ENCODE data around the gene MFAP4. TPM values are rescaled to one million over a fixed set of nuclear protein-coding genes. Genes with fewer than 3 reads are reported as not detected.

The MFAP4 gene
- total RNA-seq, result not detected

- DNase-seq, result no peak
Observed at GRCh38 chr17:19386974-19387920, at the start of gene MFAP4. Gene MFAP4, minus strand, starts transcription at chr17:19387190. Its CDS starts 35 bp downstream, at chr17:19387155.

GRCh38 chr17:19433727-19434340, 46.8 kb upstream of the MFAP4 start:
- DNase-seq, result no peak

- no peak for DNase-seq
Observed at GRCh38 chr17:19433255-19433654, 46.3 kb upstream of the MFAP4 start.

- DNase-seq, result no peak
Observed at GRCh38 chr17:19431691-19432090, 44.7 kb upstream of the MFAP4 start.

- DNase-seq, result no peak
Observed at GRCh38 chr17:19426631-19427030, 39.6 kb upstream of the MFAP4 start.

- DNase-seq, result no peak
Observed at GRCh38 chr17:19424934-19425868, 38.2 kb upstream of the MFAP4 start.

- DNase-seq, result no peak
Observed at GRCh38 chr17:19421926-19422325, 34.9 kb upstream of the MFAP4 start.

- DNase-seq, result no peak
Observed at GRCh38 chr17:19421219-19421618, 34.2 kb upstream of the MFAP4 start.

- no peak for DNase-seq
Observed at GRCh38 chr17:19418251-19418992, 31.4 kb upstream of the MFAP4 start.

GRCh38 chr17:19417611-19418010, 30.6 kb upstream of the MFAP4 start:
- no peak for DNase-seq

- DNase-seq, result no peak
Observed at GRCh38 chr17:19415806-19416775, 29.1 kb upstream of the MFAP4 start.

- DNase-seq, result no peak
Observed at GRCh38 chr17:19415311-19415710, 28.3 kb upstream of the MFAP4 start.

- no peak for DNase-seq
Observed at GRCh38 chr17:19414396-19415280, 27.6 kb upstream of the MFAP4 start.

- no peak for DNase-seq
Observed at GRCh38 chr17:19413761-19414160, 26.8 kb upstream of the MFAP4 start.

- no peak for DNase-seq
Observed at GRCh38 chr17:19412984-19413383, 26.0 kb upstream of the MFAP4 start.

GRCh38 chr17:19412510-19412909, 25.5 kb upstream of the MFAP4 start:
- no peak for DNase-seq

GRCh38 chr17:19411631-19412030, 24.6 kb upstream of the MFAP4 start:
- DNase-seq, result no peak

- no peak for DNase-seq
Observed at GRCh38 chr17:19410875-19411620, 24.1 kb upstream of the MFAP4 start, which contains the start of gene RNF112. Gene RNF112, plus strand, starts transcription at chr17:19411232. Its CDS starts 177 bp downstream, at chr17:19411409.

GRCh38 chr17:19410091-19410490, 23.1 kb upstream of the MFAP4 start:
- no peak for DNase-seq

Measured in effector CD4-positive, alpha-beta T cell (primary cell).